NCI-H2107 (cell line): ENCODE data around the gene NUP62.
"Not testable (repeated sequence)": the region's sequence is repeated elsewhere in the genome, so short reads cannot be mapped to it uniquely, and the experiment has no call there.

Source experiments
- DNase-seq: peaks from one replicate; lab custom pipeline; 2025; lab: John Stamatoyannopoulos, UW

The NUP62 gene

GRCh38 chr19:49924881-49925210, 4.5 kb downstream of the NUP62 start:
- DNase-seq: not testable (repeated sequence)

DNA sequence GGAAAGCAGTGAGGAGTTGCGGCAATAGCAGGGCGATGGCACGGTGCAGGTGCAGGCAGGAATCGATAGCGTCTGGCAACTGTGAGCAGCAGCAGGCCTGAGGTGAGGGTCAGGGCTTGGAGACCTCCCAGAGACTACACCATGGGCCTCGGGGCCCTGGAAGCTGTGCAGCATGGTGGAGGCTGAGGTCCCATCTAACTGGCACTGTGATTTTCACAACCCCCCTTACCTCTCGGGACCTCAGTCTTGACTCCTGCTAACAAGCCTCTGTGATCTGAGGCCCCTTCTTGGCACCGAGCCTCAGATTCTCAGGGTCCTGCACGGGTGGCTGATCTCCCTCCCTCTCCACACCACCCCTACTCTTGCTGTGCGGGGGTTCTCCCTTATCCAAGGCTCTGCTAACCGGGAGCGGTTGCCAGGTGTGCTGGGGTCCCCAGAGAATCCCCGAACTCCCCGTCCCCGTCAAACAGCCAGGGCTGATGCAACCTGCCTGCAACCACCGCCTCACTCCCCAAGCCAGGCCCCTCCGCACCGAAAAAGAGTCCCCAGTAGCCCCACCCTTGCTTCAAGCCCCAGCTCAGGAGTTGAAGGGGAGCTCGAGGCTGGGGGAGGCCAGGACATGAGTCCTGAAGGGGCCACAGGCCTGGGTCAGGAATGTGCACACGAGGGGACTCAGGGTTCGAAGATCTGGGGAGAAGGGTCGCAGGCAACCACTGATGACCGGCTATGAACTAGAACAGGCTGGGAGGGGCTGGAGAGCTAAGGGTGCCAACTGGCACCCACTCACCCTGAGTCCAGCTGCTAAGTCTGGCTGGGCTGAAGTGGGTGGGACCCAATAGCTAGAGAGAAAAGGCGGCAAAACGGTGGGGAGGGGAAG, 5.1 kb downstream of the NUP62 start:
- peak; percentile 80 for DNase-seq

GRCh38 chr19:49923055-49924003, 6.0 kb downstream of the NUP62 start:
- DNase-seq: no peak

GRCh38 chr19:49921871-49922795, 7.2 kb downstream of the NUP62 start:
- no peak for DNase-seq

DNA sequence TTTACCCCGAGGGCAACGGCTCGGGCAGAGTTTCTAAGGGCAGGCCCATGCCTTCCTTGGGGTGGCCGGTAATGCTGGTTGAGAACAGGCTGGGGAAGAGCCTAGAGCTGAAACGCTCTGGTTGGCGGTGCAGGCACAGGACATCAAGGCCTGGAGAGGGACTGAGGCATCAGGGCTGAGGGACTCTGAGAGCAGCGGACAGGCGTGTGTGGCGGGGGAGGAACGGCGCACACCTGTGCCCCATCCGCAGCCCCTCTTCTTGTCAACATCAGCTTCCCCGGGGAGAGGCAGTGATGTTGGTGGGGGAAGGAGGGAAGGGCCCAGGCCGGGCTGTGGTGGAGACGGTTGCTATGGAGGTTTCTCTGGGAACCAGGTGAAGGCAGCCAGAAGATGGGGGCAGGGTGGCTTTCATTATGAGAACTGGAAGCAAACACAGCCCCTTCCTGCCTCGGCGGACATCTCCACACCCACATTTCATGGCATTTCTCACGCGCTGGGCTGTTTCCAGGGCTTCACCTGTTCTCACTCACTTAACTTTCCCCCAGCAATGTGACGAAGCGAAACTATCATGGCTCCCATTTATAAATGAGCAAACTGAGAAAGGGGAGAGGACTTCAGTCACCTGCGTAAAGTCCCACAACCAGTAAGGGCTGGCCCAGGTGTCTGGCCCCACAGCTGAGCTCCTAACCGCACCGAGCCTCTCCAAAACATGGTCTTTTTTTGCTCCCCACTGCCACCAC, 8.5 kb downstream of the NUP62 start:
- DNase-seq: peak; percentile 36

DNA sequence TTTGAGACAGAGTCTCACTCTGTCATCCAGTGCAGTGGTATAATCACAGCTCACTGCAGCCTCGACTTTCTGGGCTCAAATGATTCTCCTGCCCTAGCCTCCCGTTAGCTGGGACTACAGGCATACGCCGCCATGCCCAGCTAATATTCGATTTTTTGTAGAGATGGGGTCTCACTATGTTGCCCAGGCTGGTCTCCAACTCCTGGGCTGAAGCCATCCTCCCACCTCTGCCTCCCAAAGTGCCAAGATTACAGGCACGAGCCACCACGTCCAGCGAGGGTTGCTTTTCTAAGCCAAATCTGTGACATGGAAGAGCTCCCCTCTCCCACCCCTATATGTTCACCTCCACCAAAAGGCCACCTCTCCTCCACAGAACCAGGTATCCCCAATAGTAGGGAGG, 11.2 kb downstream of the NUP62 start:
- no peak for DNase-seq

- DNase-seq: no peak
Observed at GRCh38 chr19:49916839-49917733, 12.2 kb downstream of the NUP62 start.

DNA sequence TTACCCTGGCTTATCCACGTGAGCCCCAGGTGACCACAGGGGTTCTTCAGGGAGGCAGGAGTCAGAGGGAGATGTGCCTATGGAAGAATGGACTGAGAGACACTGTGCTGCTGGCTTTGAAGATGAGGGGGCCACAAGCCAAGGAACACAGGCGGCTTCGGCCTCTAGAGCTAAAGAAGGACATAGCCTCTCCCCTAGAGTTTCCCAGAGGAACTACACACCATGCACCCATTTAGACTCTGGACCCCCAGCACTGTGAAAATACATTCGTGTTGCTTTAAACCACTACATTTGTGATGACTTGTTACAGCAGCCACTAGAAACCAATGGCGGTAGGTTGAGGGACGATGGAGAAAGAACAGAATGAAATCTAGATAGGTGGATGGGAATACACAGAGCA, 14.0 kb downstream of the NUP62 start:
- no peak for DNase-seq

GRCh38 chr19:49913720-49914119, 15.6 kb downstream of the NUP62 start:
- DNase-seq: no peak

DNA sequence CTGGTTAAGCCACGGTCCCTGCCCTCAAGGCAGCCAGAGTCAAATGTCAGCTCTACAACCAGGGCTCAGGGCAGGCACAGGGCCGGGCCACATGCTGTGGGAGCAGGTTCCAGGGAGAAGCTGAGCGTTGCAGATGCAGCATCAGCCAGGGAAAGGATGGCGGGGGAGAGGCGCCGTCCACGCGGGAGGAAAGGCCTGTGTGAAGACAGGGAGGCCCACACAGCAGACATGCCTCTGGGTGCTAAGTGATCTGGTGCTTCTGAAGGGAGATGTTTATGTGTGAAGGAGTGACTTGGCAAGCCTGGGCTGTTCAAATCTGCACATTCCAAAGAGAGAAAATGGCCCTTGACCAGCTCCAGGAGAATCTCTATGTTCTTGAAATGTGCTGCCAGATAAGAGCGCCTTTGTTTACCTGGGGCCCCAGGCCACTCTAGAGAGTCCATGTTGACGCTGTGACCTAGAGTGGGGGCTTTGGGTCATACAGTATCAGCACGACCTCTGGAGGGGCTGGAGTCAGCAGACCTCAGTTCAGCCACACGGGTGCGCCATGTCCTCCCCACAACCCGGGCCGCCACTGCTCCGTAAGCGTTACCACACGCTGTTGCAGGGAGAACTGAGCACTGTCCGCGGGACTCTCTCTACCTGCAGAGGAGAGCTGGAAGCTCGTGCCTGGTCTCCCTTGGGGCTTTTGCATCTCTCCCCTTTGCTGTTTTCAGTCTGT, 16.2 kb downstream of the NUP62 start:
- no peak for DNase-seq

GRCh38 chr19:49911381-49912145, 17.7 kb downstream of the NUP62 start:
- DNase-seq: no peak

DNA sequence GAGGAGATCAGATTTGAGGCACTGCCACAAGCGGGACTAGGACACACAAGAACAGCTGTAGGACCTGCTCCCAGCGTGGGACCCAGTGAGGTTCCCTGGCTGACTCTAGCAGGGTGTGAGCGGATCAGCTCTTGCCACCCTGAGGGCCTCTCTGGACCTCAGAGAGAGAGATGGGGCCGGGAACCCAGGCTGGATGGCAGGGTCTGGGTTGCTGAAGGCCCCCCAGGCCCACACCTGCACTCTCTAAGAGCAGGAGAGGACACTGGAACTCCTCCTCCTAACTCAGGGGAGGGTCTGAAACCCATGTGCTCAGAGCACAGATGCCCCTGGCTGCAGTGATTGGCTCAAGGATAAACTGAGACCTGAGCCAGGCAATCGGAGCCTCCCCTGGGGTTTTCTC, 19.1 kb downstream of the NUP62 start:
- no peak for DNase-seq

GRCh38 chr19:49908480-49909420, 20.6 kb downstream of the NUP62 start:
- no peak for DNase-seq

- no peak for DNase-seq
Observed at GRCh38 chr19:49907745-49908446, 21.4 kb downstream of the NUP62 start.

GRCh38 chr19:49906879-49907564, 22.3 kb downstream of the NUP62 start:
- DNase-seq: no peak

DNA sequence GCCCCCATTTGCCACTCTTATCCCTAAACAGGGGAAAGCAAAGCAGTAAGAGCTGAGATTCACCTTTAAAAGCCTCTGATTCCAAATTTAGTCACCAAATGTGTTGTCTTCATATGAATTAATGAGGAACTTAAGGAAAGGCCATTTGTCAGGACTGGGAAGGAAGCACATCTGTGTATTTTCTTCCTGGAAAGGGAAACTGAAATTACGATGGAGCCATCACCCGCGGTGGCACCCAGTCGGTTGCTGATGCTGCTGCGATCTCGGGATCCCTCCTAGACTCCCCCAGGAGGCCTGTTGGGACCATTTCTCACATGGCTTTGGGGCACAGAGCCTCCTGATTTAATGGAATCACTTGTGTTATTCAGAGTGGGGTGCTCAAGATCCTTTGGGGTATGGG, 25.2 kb downstream of the NUP62 start:
- DNase-seq: no peak
